HCT116 (cell line): ENCODE measurements around the gene STK39.

Source experiments
- CTCF ChIP-seq, 3 experiments: fragments of 200-600 bp in 1 of 3; sonication (generic) in 1 of 3; IDR thresholded peaks in 2 of 3; conservative IDR thresholded peaks in 1 of 3; 2 replicates each; pipeline ENCODE4 v1.5.1; 2012 to 2017; ENCODE audit warnings: low read depth in 2 of 3, low read length in 2 of 3, antibody characterized with exemption in 1 of 3, borderline replicate concordance in 1 of 3, control low read depth in 1 of 3, mild to moderate bottlenecking in 1 of 3, mixed read lengths in 1 of 3, mixed run types in 1 of 3, moderate library complexity in 1 of 3; ENCODE audit not compliant: insufficient read depth in 1 of 3
- EZH2 ChIP-seq: fragments of 200-600 bp; sonication (generic); IDR thresholded peaks from 2 replicates; pipeline ENCODE4 v1.6.1; 2017; ENCODE audit warnings: antibody characterized with exemption, mixed run types
- POLR2A ChIP-seq: IDR thresholded peaks from 2 replicates; pipeline ENCODE4 v1.7.0; 2011; ENCODE audit warnings: borderline replicate concordance; ENCODE audit not compliant: insufficient read depth, insufficient read length; ENCODE audit errors: extremely low read depth
- POLR2AphosphoS5 ChIP-seq: IDR thresholded peaks from 2 replicates; pipeline ENCODE4 v1.6.1; 2011; ENCODE audit warnings: mild to moderate bottlenecking, low read depth, low read length, moderate library complexity
- ZFX ChIP-seq: fragments of 450-650 bp; IDR thresholded peaks from 2 replicates; pipeline ENCODE4 v1.6.1; 2017
- ZNF274 ChIP-seq: fragments of 200-500 bp; sonication (Bioruptor generic); IDR thresholded peaks from 2 replicates; pipeline ENCODE4 v1.6.1; 2014; ENCODE audit warnings: mild to moderate bottlenecking, low read depth, low read length, inconsistent platforms
- TF ChIP-seq, protein P1 (sequence below): IDR thresholded peaks from 2 replicates; pipeline ENCODE4 v1.6.1; 2012

DNA sequence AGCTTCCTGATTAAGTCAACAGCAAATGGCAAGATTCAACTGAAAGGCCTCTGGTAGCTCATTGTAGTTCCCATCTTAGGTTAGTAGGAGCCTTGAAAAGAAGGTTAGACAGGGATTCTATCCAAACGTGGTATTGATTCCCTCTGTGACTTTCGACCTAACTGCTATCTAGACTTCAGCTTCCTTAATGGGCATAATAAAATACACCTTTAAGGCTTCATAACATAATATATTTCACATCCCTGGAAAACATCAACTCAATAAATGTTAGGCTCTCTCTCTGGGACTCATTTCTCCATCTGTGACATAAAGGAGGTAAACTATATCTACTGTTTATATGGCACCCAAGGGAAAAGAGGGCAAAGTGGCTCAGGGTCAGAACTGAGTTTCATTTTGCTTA, 60.9 kb downstream of the STK39 start:
- TF ChIP-seq EZH2 (no peak), POLR2AphosphoS5 (no peak), POLR2A (no peak), ZFX (no peak), ZNF274 (no peak), CTCF (IDR thresholded peaks at IDR 0.05 in 2 of 3, conservative IDR thresholded peaks at IDR 0.05 in 1 of 3; ENCODE audit: borderline replicate concordance in 1 of 3, insufficient read depth in 1 of 3, low read depth in 2 of 3, low read length in 2 of 3) (no peak)
- TF ChIP-seq, protein P1, sequence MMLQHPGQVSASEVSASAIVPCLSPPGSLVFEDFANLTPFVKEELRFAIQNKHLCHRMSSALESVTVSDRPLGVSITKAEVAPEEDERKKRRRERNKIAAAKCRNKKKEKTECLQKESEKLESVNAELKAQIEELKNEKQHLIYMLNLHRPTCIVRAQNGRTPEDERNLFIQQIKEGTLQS: no peak
